Stimulated activated CD4-positive, alpha-beta T cell treated with anti-CD3 and anti-CD28 coated beads, Interleukin-12 subunit alpha, Interleukin-12 subunit beta, amount 100 ng/mL, for 24 hours (primary cell): ENCODE results near the gene TXNDC2.

Experiments used
- DNase-seq, 2 experiments: peaks; one replicate each; pipeline ENCODE4 v3.0.0-alpha.2; 2020; ENCODE audit warnings: low read depth in 2 of 2

Gene TXNDC2

GRCh38 chr18:9860682-9861081, 25.1 kb upstream of the TXNDC2 start:
- DNase-seq: no peak

GRCh38 chr18:9861157-9861556, 24.6 kb upstream of the TXNDC2 start:
- no peak for DNase-seq

GRCh38 chr18:9861933-9862332, 23.8 kb upstream of the TXNDC2 start:
- peak in 1 of 2 experiments; percentile 10 for DNase-seq

- DNase-seq: no peak
Observed at GRCh38 chr18:9862686-9863085, 23.1 kb upstream of the TXNDC2 start.

GRCh38 chr18:9863282-9863681, 22.5 kb upstream of the TXNDC2 start:
- DNase-seq: no peak

GRCh38 chr18:9865764-9866490, 19.8 kb upstream of the TXNDC2 start:
- DNase-seq: no peak

GRCh38 chr18:9866627-9867026, 19.1 kb upstream of the TXNDC2 start:
- no peak for DNase-seq

GRCh38 chr18:9867071-9867594, 18.6 kb upstream of the TXNDC2 start:
- no peak for DNase-seq

GRCh38 chr18:9868857-9869714, 16.7 kb upstream of the TXNDC2 start:
- DNase-seq: no peak

- DNase-seq: no peak
Observed at GRCh38 chr18:9869715-9870430, 15.9 kb upstream of the TXNDC2 start.

- no peak for DNase-seq
Observed at GRCh38 chr18:9870431-9871008, 15.3 kb upstream of the TXNDC2 start.

- no peak for DNase-seq
Observed at GRCh38 chr18:9871244-9871746, 14.5 kb upstream of the TXNDC2 start.

GRCh38 chr18:9872823-9873222, 12.9 kb upstream of the TXNDC2 start:
- DNase-seq: no peak

GRCh38 chr18:9874728-9875127, 11.0 kb upstream of the TXNDC2 start:
- no peak for DNase-seq

- DNase-seq: no peak
Observed at GRCh38 chr18:9876212-9876866, 9.4 kb upstream of the TXNDC2 start.

- DNase-seq: no peak
Observed at GRCh38 chr18:9876867-9877654, 8.7 kb upstream of the TXNDC2 start.

GRCh38 chr18:9877655-9878014, 8.1 kb upstream of the TXNDC2 start:
- DNase-seq: no peak

GRCh38 chr18:9878095-9878494, 7.7 kb upstream of the TXNDC2 start:
- no peak for DNase-seq

GRCh38 chr18:9878783-9879242, 7.0 kb upstream of the TXNDC2 start:
- DNase-seq: no peak

GRCh38 chr18:9884090-9884489, 1.7 kb upstream of the TXNDC2 start:
- no peak for DNase-seq
